HCT116 (cell line): ENCODE results near the gene CAMP.

Source experiments
- CTCF ChIP-seq, 3 experiments: fragments of 200-600 bp in 1 of 3; sonication (generic) in 1 of 3; IDR thresholded peaks in 2 of 3; conservative IDR thresholded peaks in 1 of 3; 2 replicates each; pipeline ENCODE4 v1.5.1; 2012 to 2017; ENCODE audit warnings: low read depth in 2 of 3, low read length in 2 of 3, antibody characterized with exemption in 1 of 3, borderline replicate concordance in 1 of 3, control low read depth in 1 of 3, mild to moderate bottlenecking in 1 of 3, mixed read lengths in 1 of 3, mixed run types in 1 of 3, moderate library complexity in 1 of 3; ENCODE audit not compliant: insufficient read depth in 1 of 3
- ELF1 ChIP-seq: IDR thresholded peaks from 2 replicates; pipeline ENCODE4 v1.6.1; 2012; ENCODE audit warnings: low read depth, borderline replicate concordance
- EZH2 ChIP-seq: fragments of 200-600 bp; sonication (generic); IDR thresholded peaks from 2 replicates; pipeline ENCODE4 v1.6.1; 2017; ENCODE audit warnings: antibody characterized with exemption, mixed run types
- EZH2phosphoT487 ChIP-seq: fragments of 200-600 bp; IDR thresholded peaks from 2 replicates; pipeline ENCODE4 v1.6.1; 2018; ENCODE audit warnings: antibody characterized with exemption, borderline replicate concordance
- JUND ChIP-seq: IDR thresholded peaks from 2 replicates; pipeline ENCODE4 v1.6.1; 2012
- POLR2A ChIP-seq: IDR thresholded peaks from 2 replicates; pipeline ENCODE4 v1.7.0; 2011; ENCODE audit warnings: borderline replicate concordance; ENCODE audit not compliant: insufficient read depth, insufficient read length; ENCODE audit errors: extremely low read depth
- POLR2AphosphoS5 ChIP-seq: IDR thresholded peaks from 2 replicates; pipeline ENCODE4 v1.6.1; 2011; ENCODE audit warnings: mild to moderate bottlenecking, low read depth, low read length, moderate library complexity
- RAD21 ChIP-seq: IDR thresholded peaks from 2 replicates; pipeline ENCODE4 v1.6.1; 2012; ENCODE audit warnings: low read depth, mild to moderate bottlenecking
- REST ChIP-seq: IDR thresholded peaks from 2 replicates; pipeline ENCODE4 v1.6.1; 2012; ENCODE audit warnings: low read depth
- TCF7L2 ChIP-seq: IDR thresholded peaks from 2 replicates; pipeline ENCODE4 v1.7.0; 2011; ENCODE audit warnings: borderline replicate concordance, inconsistent platforms; ENCODE audit not compliant: insufficient read depth, insufficient read length; ENCODE audit errors: extremely low read depth
- YY1 ChIP-seq: IDR thresholded peaks from 2 replicates; pipeline ENCODE4 v1.6.1; 2011; ENCODE audit warnings: low read length, low read depth, moderate library complexity, mild to moderate bottlenecking; ENCODE audit not compliant: insufficient replicate concordance; ENCODE audit errors: extremely low read depth
- ZFX ChIP-seq: fragments of 450-650 bp; IDR thresholded peaks from 2 replicates; pipeline ENCODE4 v1.6.1; 2017
- ZNF274 ChIP-seq: fragments of 200-500 bp; sonication (Bioruptor generic); IDR thresholded peaks from 2 replicates; pipeline ENCODE4 v1.6.1; 2014; ENCODE audit warnings: mild to moderate bottlenecking, low read depth, low read length, inconsistent platforms
- TF ChIP-seq, protein P1 (sequence below): IDR thresholded peaks from 2 replicates; pipeline ENCODE4 v1.6.1; 2012

DNA sequence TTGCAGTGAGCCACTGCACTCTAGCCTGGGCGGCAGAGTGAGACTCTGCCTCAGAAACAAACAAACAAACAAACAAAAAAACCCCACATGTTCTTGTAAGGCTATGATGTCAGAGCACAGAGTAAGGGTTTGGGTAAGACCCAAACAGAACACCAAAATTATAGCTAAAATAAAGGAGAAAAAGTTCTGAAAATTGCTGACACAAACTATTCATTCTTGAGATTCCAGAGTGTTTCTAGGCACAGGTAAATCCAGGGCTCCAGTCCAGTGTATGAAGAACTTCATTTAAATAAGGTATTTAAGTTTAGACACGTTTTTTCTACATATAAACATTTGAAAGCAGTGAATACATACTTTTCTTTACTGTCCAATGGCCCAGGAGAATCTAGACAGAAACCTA, 39.0 kb upstream of the CAMP start:
- TF ChIP-seq YY1 (no peak), JUND (no peak), CTCF (IDR thresholded peaks at IDR 0.05 in 2 of 3, conservative IDR thresholded peaks at IDR 0.05 in 1 of 3; ENCODE audit: borderline replicate concordance in 1 of 3, insufficient read depth in 1 of 3, low read depth in 2 of 3, low read length in 2 of 3) (no peak), ZNF274 (no peak), RAD21 (no peak), POLR2A (no peak), ZFX (no peak), ELF1 (no peak), REST (no peak), POLR2AphosphoS5 (no peak), EZH2 (no peak), EZH2phosphoT487 (no peak), TCF7L2 (no peak)
- TF ChIP-seq, protein P1, sequence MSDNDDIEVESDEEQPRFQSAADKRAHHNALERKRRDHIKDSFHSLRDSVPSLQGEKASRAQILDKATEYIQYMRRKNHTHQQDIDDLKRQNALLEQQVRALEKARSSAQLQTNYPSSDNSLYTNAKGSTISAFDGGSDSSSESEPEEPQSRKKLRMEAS = no peak
